GM21528 (cell line): ENCODE data around the gene TMEM156.
"Not testable (repeated sequence)": the region's sequence is repeated elsewhere in the genome, so short reads cannot be mapped to it uniquely, and the experiment has no call there.

ENCODE experiments used
- ATAC-seq: cut with Tn5 transposase; IDR thresholded peaks from one replicate; pipeline ENCODE4 v1.9.1; 2021; ENCODE audit warnings: mild to moderate bottlenecking, moderate library complexity; ENCODE audit not compliant: unreplicated experiment, low FRiP score

TMEM156 gene

DNA sequence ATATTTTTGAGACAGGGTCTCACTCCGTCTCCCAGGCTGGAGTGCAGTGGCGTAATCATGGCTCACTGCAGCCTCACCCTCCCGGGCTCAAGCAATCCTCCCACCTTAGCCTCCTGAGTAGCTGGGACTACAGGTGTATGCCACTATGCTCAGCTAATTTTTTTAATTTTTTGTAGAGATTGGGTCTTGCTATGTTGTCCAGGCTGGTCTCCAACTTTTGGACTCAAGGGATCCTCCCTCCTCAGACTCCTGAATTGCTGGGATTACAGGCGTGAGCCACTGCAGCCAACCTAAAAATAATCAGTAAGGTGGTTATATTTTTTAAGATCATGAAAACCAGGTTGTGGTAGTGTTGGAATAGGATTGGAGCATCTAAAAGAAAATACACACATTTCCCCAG, 38.1 kb downstream of the TMEM156 start:
- ATAC-seq: no peak

GRCh38 chr4:38993683-38994082, 38.5 kb downstream of the TMEM156 start:
- no peak for ATAC-seq

DNA sequence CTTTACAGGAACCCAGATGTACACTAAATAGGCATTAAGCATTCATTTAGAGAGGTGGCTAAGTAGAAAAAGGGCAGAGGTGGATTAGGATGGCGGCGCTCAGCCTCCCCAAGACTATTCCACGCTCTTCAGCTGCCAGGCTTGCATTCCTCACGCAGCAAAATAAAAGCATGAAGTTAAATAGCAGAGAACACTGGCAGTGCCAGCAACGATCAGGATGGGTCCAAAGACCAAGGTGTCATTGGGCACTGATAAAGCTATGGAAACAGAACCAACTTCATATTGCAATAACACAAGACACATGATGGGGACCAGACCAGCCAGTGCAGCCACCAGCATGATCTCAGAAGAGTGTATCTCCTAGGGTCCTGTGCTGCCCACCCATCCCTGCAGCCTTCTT, 42.0 kb downstream of the TMEM156 start:
- no peak for ATAC-seq

DNA sequence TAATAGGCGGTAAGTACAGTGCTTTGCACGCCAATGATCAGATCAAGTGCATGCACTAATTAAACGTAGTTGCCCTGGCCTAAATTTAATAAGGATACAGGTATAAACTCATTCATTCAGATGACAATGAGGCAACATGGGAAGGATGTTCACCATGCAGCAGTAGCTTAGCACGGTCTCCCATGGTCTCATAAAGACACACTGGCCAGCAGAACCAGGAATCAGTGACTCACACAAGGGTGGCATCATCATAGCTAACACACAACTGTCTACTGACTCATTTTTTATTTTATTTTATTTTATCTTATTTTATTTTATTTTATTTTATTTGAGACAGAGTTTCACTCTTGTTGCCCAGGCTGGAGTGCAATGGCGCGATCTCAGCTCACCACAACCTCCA, 42.7 kb downstream of the TMEM156 start:
- no peak for ATAC-seq

GRCh38 chr4:38988353-38988752, 43.9 kb downstream of the TMEM156 start:
- ATAC-seq: not testable (repeated sequence)

DNA sequence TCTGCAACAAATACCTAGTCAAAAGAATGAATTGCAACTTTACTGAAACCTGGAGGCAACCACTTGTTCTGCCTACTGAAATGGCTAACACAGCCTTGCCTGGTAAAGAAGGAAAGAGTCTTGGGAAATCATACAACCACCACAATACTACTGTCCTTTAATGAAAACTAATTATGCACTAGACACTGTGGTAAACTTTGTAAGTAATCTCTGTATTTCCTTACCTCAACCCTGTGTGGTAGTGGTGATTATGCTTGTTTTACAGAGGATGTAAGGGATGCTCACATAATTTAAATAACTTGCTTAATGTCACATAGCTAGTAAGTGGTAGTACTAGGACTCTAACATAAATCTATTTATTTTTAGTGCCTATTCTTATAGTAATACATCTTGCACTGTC, 44.7 kb downstream of the TMEM156 start:
- no peak for ATAC-seq

- ATAC-seq: no peak
Measured at GRCh38 chr4:38985410-38986100, 46.7 kb downstream of the TMEM156 start.

- ATAC-seq: no peak
Measured at GRCh38 chr4:38983787-38984598, 48.2 kb downstream of the TMEM156 start.

DNA sequence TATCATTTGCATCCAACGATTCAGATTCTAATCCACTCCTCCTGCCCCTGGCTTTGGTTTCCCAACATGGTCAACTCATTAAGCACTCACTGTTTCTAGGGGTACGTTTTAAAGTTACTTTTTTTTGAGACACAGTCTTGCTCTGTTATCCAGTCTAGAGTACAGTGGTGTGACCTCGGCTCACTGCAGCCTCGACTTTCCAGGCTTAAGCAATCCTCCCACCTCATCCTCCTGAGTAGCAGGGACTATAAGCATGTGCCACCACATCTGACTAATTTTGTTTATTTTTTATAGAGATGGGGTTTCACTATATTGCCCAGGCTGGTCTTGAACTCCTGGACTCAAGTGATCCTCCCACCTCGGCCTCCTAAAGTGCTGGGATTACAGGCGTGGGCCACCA, 48.9 kb downstream of the TMEM156 start:
- no peak for ATAC-seq

DNA sequence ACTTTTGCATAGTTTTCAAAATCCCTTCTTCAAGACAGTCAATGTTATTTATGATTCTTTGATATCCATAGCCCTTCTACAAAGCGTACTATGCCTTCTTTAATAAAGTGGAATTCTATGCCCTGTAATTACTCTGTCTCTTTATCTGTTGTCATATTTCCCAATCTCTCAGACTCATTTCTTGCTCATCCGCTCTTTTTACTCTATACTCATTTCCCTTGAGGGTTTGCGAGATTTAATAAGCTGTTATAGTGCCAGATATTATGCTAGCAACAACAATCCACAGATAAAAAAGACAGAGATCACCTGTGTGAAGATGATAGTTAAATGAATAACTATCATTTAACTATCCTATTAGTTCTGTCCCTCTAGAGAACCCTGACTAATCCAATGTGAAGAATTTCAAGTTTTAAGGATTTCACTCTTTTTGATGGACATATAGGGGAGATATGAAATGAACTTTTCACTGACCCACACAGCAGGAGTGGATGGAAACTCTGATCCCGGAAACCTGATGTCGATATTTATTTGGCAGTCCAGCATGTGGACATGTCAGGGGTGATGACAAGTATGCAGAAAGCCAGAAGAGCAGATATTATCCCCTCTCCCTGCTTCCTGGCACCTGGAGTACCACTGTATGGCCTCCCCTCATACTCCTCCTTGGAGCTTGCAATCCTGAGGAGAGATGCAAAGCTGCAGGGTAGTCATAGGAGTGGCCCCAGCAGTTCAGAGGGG, 49.7 kb downstream of the TMEM156 start:
- no peak for ATAC-seq

GRCh38 chr4:38980903-38981676, 51.1 kb downstream of the TMEM156 start:
- ATAC-seq: no peak

DNA sequence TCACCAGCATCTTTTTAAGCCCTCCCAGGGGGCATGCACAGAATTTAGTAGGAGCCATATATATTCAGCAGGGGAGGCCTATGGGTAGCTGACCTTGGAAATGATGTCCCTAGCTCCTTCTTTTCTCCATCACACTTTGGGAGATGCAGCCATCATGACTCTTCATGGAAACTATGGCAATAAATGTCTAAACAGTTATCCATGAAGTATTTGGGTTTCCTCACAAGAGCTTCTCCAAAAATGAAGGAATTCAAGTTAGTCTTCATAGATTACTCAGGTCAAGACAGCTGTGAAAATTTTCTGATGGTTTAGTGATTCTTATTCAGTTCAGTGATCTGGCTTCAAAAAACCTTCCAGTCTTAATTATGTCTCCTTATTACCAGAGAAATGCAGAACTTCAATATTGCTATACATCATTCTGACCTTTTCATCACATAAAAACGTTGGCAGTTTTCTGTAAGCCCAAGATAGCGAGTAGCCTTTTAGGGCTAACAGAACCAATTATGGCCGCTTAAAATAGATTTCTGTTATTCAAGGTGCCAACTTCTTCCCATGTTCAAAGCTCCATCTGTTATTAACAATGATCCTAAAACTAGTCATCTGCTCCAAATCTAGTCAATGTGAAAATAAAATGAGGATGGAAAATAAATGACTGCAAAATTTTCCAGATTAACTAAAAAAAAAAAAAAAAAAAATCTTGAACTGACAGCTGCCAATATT, 52.5 kb downstream of the TMEM156 start:
- no peak for ATAC-seq

DNA sequence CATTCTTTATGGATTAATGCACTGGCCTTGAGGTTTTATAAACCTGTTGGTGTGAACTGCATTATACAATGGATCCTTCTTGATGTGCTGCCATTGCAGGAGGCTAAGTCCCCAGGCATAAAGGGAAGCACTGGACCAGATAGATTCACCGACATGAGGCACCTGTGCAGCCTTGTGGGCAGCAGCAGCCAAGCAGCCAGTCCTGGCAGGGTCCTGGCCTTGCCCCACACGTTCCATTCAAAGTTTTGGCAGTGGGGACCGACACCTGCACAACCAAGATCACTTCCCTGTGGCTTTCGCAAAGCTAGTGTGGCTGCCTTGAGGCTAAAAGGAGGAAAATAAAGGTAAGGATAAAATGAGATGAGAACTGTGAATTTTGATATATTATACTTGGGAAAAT, 53.1 kb downstream of the TMEM156 start:
- ATAC-seq: no peak

DNA sequence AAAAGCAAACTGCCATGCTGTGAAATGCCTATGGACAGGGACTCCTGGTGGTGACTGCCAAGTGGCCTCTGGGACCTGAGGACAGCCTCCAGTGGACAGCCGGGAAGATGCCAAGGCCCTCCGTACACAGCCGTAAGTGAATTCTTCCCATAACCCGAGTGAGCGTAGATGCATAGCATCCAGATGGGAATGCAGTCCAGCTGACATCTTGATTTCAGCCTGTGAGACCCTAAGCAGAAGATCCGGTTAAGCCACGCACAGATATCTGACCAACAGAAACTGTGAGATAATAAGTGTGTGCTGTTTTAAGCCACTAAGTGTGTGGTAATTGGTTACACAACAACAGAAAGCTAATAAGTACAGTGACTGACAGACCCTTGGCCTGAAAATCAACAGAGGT, 55.9 kb downstream of the TMEM156 start:
- no peak for ATAC-seq

DNA sequence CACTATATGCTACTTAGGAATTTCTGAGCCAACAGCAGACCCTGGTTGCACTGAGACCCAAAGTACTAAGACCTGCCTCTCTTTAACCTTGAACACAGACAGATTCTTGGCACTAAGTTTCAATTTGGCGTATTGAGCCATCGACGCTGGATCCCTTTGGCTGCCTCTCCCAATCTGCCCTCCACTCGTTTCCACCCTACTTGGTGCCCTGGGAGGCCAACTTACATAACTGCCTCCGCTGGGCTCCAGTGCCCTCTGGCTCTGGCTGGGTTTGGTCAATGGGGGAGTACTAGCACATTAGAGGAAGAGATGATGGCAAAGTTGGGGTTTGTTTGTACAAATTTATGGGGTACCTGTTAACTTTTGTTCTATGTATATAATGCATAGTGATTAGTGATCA, 63.5 kb downstream of the TMEM156 start:
- no peak for ATAC-seq

DNA sequence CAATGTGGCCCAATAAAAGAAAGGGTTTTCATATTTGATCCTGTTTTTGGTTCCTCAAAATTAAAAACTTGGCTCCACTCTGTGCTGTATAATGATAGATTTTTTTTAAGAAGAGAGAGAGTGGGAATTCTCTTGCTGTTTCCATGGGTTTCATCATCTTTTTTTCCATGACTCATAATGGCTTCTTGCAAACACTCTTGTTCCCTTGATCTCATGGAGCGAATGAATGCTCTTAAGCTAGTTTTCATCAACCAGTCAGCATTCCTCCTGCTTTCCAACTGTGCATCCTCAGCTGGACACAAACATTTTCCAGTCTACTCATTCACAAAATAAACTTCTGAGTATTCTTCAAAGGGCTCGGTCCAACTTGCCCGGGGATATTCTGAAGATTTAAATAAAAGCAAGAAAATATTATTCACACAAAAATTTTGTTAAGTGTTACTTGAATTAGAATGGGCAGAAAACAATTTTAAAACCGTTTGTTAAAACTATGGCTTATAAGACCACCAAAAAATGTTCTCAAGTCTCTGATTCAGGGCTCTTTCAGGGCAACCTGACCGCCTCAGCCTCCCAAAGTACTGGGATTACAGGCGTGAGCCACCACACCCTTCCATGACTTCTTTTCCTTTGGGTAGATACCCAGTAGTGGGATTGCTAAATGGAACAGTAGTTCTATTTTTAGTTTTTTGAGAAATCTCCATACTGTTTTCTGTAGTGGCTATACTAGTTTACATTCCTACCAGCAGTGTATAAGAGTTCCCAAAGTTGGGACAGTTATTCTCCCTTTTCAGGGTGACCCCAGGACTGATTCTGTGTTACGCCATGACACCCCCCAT, 64.7 kb downstream of the TMEM156 start:
- no peak for ATAC-seq

DNA sequence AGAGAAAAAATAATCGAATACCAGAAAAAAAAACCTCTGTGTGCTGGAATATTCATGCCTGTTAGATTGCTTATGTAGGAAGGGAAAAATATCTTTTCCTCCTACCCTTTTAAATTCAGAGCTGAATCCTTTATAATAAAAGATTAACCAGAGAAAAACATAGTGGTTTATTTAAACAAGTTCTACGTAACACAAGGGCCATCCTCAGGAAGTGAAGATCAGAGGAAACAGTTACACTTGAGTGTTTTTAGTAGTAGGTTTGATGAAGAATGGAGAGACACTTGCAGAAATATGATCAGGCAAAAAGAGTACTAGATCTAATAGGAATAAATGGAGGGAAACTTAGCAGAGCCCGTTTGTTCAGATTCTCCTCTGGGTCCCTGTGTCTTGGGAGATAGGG, 66.3 kb downstream of the TMEM156 start:
- no peak for ATAC-seq

- ATAC-seq: no peak
Measured at GRCh38 chr4:38964942-38965775, 67.0 kb downstream of the TMEM156 start.
